ENCODE data around the gene ENOX1.

The ENOX1 gene

DNA sequence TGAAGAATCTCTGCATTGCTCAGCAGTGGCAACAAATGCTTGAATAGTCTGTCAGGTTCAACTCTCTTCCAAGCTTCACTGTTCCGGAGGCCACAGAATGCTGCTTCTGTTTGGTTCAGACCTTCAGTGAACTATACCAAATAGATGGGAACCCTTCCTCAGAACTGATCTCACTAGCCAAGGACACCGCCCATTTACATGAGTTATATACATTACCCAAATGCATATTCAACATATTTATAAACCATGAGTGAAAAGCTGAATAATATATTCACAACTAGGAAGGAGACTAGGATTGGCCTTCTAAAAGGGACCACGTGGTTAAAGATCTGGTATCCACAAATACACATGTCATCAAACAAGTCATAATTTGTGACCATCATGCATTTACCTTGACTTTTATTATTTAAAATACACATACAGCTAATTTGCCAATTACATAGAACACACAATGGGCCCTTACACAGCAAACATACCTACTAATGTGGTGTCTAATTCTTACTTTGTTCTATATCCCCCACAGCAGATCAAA is 49.3 kb downstream of the ENOX1 start:
- DNase-seq: no peak

DNA sequence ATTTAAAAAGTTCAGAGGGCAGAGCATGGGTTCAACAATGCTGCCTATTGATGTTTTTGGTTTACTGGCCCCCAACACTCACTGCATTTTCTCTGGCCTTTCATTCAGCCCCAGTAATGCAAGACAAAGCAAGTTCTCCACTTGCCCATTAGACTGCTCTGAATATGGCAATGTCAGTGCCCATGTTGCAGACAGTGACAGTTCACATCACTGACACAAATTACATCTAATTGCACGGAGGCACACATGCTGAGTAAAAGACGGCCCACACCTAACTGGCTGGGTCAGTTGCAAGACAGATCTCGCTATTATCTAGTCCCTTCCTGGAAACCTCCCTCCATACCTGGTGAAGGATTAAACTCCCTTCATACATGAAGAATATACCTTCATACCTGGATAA is 54.0 kb downstream of the ENOX1 start:
- DNase-seq: no peak

DNA sequence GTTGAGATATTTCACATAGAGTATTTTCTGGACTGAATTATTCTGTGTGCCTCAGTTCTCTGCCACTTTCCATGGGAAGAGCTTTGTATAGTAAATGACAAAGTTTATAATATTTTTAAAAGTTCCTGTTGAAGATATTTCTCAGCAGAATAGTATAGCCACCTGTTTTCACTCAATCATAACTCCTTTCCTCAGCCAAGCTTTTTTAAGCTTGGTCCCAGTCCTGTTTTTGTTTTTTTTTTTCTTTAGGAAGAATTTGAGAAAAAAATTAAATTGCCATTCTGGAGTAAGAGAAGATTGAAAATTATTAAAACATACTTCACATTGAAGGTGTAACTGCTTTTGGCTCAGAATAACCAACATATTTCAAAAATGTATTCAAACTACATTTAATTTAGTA is 55.5 kb downstream of the ENOX1 start:
- DNase-seq: no peak

DNA sequence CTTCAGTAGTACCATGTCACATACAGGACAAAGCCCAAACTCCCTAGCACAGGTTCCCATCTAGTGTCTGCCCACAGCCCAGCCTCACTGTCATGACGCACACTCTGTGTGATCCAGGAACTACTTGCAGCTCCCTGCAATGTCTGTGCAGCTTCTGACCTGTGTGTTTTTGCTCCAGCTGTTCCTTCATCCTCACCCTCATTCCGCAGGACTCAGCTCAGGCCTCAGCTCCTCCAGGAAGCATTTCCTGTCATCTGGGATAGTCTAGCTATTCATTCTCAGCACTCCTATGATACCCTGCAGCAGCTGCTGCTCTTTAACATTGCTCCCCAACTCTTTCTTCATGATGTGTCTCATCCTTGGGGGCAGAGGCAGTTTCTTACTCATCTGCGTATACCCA is 56.1 kb downstream of the ENOX1 start:
- DNase-seq: no peak

DNA sequence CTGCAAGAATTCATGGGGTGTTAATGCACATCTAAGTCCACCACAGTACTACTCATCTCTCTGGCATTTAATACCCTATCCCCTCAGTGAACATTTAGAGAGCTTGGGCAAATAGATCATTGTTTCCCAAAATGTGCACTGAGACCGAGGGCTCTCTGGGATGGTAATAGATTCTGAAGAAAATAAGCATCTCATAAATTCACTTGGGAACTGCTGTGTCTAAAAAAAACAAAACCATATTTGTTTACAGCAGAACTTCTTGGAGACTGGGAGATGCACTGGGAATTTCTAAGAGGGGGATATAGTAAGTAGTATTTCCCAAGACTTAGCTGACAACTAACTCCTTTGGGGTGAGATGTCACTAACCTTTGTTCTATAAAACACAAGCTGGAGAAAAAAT is 58.4 kb downstream of the ENOX1 start:
- no peak for DNase-seq

DNA sequence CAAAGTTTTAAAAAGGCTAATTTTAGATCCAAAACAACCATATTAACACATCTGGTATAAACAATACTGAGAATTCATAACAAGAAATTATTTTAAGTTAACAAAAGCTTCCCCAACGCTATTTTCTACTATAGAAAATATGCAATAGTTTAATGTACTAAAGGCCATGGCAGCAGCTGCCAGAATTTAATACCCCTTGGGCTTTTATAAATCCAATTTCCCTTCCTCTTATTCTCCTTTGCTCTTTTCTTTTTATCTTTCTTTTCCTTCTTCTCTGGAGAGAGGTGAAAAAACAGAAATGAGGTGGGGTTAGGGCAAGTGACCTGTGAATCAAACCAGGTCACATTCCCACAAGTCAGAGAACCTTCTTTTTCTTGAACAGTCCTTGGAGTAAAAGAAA is 58.9 kb downstream of the ENOX1 start:
- DNase-seq: no peak

DNA sequence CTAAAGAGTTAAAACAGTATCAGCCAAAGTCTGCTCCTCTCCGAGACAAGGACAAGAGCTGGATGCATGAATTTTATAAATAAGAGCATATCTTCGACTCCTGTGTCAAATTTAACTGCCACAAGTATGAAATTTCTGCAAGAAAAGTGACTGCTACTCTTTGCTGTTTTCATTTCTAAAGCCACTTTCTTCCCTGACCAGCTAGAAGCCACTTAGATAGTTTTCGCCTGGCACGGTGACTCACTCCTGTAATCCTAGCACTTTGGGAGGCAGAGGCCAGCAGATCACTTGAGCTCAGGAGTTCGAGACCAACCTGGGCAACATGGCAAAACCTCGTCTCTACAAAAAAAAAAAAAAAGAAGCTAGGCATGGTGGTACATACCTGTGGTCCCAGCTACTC is 61.3 kb downstream of the ENOX1 start:
- no peak for DNase-seq

DNA sequence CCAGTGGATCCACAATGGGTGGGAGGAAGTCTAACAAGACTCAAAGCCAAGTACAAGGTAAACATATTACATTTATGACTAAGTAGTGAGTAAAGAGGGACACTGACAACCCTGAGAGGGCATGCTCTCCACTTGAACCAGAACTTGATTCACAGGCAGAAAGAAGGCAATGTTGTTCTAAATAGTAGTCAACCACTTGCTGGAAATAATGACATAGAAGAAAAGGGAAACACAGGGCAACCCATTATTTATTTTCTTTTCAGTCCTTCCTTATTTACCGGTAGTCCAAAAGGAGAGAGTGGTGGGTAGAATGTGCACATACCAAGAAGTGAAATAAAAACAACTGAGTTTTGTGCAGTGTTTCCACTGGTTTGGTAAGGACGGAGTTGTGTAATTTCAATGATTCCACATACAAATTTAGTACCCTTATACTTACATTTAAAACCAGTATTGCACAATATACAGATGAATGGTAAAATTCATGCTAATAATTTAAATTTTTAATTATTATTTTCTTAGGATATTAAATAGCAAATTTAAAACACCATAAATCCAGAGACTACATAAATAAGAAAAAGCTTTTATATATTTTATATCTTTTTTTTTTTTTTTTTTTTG is 65.9 kb downstream of the ENOX1 start:
- no peak for DNase-seq

DNA sequence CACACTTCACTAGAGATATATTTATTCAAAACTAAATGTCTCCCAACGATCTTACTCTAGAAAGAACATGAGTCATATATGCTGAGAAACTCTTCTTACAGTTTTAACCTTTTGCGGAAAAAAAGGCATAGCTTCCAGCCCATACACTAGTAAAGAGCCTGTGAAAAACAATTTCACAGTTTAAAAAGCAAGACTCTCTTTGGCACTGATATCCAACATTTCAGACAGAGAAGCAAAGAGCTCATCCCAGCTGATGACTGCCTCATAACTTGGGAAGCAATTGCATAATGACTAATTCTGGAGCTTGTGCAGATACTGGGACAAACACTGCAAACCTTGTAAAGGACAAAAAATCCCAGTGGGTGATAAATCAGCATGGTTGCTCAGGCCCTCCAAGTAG is 88.0 kb downstream of the ENOX1 start:
- DNase-seq: no peak

DNA sequence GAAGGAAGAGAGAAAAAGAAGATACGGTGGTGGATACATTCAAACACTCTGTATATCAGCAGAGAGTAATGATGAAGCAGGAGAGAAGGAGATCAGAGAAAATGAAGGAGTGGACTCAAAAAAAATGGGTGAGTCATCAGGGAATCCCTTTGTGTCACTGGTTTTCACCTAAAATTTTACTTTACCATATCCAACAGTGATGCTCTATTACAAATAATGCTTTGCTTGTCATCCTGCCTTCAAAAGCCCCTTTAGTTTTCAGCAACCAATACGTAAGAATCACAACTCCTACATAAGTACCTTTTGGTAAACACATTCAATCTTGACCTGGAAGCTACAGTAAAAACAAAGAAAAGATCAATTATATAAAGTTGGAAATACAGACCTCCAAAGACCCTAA is 88.8 kb downstream of the ENOX1 start:
- no peak for DNase-seq

DNA sequence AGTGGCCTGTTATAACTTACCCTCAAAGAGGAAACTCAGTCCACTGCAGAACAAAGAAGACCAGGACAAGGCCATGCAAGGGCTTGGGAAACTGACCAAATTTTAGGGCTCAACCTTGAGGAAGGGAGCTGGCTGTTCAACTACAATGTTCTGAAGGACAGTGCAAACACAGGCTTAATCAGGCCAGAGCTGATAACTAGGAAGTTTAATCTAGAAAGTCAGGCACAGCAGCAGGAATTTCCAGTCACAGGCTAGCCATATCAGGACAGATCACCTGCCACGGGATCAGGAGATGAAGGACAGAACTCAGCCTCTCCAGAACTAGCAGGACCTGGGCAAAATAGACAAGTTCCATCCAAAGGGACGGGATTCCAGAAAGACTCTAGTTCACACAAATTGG is 89.4 kb downstream of the ENOX1 start:
- no peak for DNase-seq

DNA sequence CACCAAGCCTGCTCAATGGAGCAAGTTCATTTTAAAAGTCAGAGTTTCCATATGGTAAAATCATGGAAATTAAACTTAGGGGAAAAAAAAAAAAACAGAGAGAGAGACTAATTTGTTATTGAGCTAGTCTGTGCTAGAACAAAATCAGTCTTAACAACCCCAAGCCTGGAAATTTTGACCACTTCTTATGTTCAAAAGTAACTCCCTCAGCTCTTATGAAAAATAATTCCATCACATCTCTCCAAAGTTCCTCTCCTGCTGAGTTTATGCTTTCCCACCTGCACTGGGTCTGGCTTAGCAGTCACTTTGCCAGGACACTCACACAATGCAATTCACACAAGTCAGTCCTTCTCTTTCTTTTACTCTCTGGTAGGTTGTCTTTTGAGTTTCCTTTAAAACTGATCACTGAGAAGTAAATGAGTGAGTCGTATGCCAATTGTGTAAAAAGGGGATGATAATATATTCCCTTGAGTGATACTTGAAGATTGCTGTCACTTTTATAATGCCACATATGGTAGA is 92.6 kb downstream of the ENOX1 start:
- no peak for DNase-seq

DNA sequence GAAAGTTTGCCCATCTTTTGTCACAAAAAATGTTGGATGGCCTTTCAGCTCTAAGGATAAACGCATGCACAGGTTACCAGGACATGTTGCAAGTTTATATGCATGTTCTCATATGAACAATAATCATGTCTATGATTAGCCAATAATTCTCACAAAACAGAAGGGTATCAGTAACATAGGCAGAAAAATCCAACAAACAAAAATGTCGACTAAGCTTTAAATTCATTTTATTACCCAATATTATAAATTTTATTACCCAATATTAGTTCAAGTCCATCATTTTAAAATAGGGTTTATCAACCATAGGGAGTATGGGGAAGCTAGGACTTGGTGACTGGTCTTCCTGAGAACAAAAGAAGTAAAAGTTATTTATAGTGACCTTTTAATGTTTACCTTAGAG is 93.1 kb downstream of the ENOX1 start:
- DNase-seq: no peak

DNA sequence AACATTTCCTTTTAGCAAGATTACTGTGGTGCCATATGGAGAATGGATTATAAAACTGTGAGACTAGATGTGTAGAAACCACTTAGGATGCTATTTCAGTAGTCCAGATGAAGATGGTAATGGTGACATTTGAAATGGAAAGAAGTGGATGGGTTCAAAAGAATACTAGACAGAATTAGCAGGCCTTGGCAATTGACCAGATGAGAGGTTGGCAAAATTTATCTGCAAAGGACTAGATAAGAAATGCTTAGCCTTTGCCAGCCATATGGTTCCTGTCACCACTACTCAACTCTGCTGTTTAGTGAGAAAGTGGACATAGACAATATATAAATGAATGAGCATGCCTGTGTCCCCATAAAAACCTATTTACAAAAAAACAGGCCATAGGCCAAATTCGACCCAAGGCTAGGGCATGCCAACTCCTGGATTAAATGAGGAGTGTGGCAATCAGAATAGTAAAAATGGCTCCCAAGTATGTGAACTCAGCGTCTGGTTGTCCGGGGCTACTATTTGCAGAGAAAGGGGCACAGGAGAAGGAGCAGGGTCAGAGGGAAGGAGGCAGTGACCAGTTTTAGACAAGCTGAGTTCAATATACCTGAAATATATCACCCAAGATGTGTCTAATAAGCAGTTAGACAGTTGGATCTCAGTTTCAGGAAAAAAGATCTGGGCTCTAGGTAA is 98.4 kb downstream of the ENOX1 start:
- no peak for DNase-seq

DNA sequence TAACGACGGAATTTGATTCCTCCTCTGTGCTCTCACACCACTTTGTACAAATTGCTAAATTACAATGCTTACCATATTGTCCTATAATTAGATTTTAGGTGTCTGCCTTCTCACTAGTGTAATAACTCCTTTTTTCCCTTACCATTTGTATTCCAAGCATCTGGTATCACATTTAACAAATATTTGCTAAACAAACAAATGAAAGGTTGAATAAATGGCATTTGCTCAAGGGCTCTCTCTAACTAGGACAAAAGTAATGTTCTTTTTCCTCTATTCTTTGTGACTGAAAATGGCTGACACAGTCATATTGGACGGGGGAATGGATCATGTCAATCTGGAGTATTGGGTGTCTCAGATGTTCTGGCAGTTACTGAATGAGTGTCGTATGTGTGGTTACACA is 99.7 kb downstream of the ENOX1 start:
- DNase-seq: no peak

DNA sequence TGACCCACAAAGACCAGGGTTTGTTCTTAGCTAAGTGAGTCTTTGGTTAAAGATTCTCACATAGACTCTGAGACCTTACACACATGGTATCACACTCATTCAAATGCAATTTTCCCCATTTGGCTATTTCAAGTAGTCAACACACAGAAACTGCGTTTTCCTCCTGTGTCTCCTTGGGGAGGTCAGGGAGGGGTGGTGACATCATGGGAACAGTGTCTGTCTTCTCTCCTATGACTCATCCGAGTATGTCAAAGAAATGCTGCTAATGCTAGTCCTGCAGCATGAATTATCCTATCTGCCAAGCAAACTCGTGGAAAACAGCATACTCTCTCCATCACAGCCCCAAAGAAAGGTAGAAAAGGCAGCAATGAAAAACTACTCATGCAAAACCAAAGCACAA is 100.2 kb downstream of the ENOX1 start:
- DNase-seq: no peak

DNA sequence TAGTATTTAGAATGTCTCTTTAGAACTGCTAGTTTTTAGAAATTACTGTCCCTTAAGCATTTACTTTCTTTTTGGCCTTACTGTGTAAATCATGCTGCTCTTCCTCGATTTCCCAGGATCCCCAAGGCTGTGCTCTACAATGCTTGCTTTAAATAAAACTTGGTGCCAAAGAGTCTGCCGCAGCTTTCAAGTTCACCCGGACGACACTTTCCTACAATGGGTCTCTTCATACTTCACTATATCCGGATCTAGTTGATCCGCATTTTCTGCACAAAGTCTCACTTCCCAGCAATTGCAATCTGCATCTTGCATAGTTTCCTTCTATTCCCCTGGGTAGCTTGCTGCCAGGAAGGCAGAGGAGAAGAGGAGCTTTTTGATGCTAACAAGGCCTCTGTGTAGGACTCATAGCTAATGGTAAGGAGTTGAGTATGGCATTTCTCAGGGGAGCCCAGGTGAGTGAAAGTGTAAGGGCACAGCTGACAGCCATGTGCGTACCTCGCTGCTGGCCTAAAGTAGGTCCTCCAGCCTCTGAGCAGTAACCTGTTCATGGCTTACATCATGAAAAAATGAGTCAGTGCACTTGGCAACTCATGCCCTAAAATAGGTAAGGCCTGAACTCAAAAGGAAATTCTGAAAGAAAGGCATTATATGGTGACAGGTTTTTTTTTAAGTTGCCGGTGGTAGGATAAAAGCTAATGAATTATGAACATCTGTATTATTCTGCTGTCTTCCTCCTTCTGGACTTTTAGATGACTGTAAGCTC is 101.6 kb downstream of the ENOX1 start:
- DNase-seq: no peak

DNA sequence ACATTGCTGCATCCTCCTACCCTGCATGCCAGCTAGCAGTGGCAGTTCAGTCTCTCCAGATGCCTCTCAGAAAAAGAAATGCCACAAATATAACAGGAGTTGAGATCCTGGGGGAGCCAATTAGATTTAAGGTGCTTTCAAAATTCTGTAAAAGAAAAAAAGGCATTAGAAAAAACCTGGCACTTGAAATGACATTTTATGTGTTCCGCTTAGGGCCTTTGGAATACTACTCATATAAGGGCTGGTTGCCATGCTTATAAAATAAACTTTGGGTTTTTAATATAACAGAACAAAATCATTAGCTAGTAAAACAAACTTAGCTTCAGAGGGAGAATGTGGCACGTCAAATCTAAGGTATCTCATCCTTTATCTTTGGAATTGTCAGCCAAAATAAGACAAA is 104.1 kb downstream of the ENOX1 start:
- DNase-seq: no peak

DNA sequence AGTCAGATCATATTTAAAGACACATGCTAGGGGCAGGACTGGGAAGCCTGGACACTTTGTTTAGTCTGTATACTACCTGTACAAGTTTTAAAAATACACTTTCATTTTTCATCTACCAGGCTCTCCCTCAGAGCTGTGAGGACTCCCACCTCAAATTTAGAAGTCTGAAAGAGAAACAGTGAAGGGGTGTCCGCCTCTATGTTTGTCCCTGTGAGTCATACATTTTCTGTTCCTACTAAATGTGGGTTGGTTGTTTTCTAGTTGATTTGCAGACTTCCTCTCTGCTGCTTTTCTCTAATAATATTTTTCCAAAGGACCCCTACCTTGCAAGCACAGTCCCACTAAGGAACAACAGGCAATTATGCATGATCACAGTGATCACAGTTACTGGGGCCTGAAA is 110.5 kb downstream of the ENOX1 start:
- no peak for DNase-seq

DNA sequence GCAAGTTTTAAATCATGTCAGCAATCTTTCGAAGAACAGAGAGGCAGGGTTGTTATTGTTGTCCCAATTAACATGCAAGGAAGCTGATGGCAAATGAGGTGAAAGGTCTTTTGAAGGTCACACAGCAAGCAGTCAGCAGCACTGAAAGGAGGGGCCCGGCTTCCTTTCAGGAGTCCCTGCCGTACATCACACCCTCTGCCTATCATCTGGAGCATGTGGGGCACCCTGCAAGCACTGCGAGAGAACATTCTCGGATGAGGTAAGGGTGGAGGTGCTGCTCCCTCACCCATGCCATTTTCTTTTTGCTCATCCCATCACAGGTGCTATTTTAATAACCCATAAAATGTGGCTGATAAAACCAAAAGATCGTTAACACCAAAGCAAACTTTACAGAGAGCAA is 111.2 kb downstream of the ENOX1 start:
- no peak for DNase-seq

DNA sequence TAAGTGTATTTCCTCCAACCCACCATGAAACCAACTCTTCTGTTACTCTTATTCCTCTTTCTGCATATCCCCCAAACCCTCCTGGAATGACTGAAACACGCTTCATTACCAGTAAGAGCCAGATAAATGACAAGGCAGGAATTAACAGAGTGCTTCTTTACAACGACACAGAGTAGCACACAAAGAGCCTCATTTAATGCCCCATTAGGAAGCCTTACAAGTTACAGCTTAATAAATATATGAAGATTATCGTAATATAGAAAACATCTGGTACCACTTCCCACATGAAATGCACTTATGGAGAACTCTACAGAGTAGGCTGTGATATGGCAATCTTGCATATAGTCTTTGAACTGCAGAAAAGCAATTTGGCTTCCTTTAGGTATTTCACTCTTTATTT is 116.8 kb downstream of the ENOX1 start:
- no peak for DNase-seq

DNA sequence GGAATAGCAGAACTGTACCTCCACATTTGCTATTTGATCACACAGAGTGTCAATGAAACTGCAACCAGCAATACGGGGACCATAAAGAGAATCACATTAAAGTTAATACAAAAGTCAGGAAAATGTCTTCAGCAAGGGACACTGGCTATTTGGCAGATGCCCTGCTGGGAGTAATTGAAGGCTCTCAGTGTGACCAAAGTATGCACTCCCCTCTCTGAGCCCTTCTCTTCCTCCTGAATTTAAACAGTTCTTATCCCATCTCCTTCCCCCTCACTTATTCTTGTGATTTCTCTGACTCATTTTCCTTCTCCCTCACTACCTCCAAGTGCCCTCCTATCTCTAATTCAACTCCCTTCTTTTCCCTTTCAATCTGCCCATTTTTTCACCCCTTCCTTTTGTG is 117.7 kb downstream of the ENOX1 start:
- DNase-seq: no peak

DNA sequence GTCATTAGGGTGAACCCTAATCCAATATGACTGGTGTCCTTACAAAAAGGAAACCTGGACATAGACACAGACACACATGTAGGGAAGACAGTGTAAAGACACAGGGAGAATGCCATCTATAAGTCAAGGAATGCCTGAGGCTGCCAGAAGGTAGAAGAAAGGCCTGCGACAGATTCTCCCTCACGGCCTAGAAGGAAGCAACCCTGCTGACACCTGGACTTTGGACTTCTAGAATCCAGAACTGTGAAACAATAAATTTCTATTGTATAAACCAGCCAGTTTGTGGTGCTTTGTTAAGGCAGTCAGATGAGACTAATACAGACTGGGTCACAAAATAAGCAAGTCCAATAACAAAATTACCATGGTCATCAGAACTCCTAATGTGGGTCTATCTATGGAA is 120.4 kb downstream of the ENOX1 start:
- no peak for DNase-seq

DNA sequence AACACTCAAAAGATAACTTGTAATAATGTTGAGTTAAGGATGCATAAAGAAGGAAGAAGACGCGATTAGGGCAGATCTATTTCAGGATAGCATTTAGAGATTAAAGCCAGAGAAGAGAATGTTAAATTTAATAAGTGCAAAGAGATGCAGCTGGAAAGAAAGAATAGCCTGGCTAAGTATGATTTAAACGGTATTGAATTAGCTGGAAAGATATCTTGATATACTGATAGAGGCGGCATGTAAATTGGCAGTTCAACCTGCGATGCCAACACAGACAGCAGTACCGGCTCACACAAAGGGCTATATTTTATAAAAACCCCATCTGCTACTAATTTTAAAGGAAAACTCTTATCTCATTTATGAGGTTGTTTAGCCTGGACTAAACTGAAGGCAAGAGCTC is 121.4 kb downstream of the ENOX1 start:
- DNase-seq: no peak

All from effector CD8-positive, alpha-beta T cell (primary cell).